22Rv1 (cell line): ENCODE data around the gene AGBL1.

ENCODE experiments used
- H3K27ac ChIP-seq: fragments of 450-650 bp; 2 replicates; pipeline ENCODE4 v1.5.1; 2017
- CTCF ChIP-seq: fragments of 450-650 bp; IDR thresholded peaks from 2 replicates; pipeline ENCODE4 v1.5.1; 2017; ENCODE audit warnings: mild to moderate bottlenecking
- ZFX ChIP-seq: fragments of 450-650 bp; IDR thresholded peaks from 2 replicates; pipeline ENCODE4 v1.6.1; 2017; ENCODE audit warnings: antibody characterized with exemption, borderline replicate concordance

Gene AGBL1

GRCh38 chr15:86929461-86929860 lies 849.8 kb downstream of the AGBL1 start:
- TF ChIP-seq CTCF (no peak), ZFX (no peak)

GRCh38 chr15:86932456-86932855 lies 852.8 kb downstream of the AGBL1 start:
- TF ChIP-seq ZFX (no peak), CTCF (no peak)
- H3K27ac ChIP-seq: no peak overlapping the region

More at GRCh38 chr15:86929461-86929860, 849.8 kb downstream of the AGBL1 start:
- no peak overlapping the region for H3K27ac ChIP-seq

- H3K27ac ChIP-seq: no peak overlapping the region
- TF ChIP-seq ZFX (no peak), CTCF (no peak)
Measured at GRCh38 chr15:86935841-86936240, 856.2 kb downstream of the AGBL1 start.

GRCh38 chr15:86942285-86942684 lies 862.6 kb downstream of the AGBL1 start:
- no peak for TF ChIP-seq CTCF
- TF ChIP-seq ZFX: no peak
- H3K27ac ChIP-seq: no peak overlapping the region

- H3K27ac ChIP-seq: no peak overlapping the region
- TF ChIP-seq ZFX (no peak), CTCF (no peak)
Measured at GRCh38 chr15:86948719-86949118, 869.0 kb downstream of the AGBL1 start.

- no peak for TF ChIP-seq ZFX
- no peak for TF ChIP-seq CTCF
- H3K27ac ChIP-seq: no peak overlapping the region
Measured at GRCh38 chr15:86959254-86959653, 879.6 kb downstream of the AGBL1 start.

- no peak for TF ChIP-seq ZFX
- no peak for TF ChIP-seq CTCF
Measured at GRCh38 chr15:86961669-86962068, 882.0 kb downstream of the AGBL1 start.

More at GRCh38 chr15:86961669-86962068, 882.0 kb downstream of the AGBL1 start:
- H3K27ac ChIP-seq: no peak overlapping the region
